ENCODE measurements around the gene DZIP1.
"Not testable (repeated sequence)": the region's sequence is repeated elsewhere in the genome, so short reads cannot be mapped to it uniquely, and the experiment has no call there.

The DZIP1 gene

GRCh38 chr13:95596701-95597100 lies 47.8 kb downstream of the DZIP1 start:
- DNase-seq: no peak

GRCh38 chr13:95593462-95593861 lies 51.0 kb downstream of the DZIP1 start:
- DNase-seq: no peak

- no peak for DNase-seq
These were observed 55.8 kb downstream of the DZIP1 start for GRCh38 chr13:95588721-95589120.

- no peak for DNase-seq
These were observed 56.4 kb downstream of the DZIP1 start for GRCh38 chr13:95588134-95588533.

- no peak for DNase-seq
These were observed 58.6 kb downstream of the DZIP1 start for GRCh38 chr13:95585867-95586266.

GRCh38 chr13:95579303-95579702 lies 65.2 kb downstream of the DZIP1 start:
- DNase-seq: no peak

- no peak for DNase-seq
These were observed 71.3 kb downstream of the DZIP1 start for GRCh38 chr13:95573221-95573620.

GRCh38 chr13:95571941-95572340 lies 72.6 kb downstream of the DZIP1 start:
- DNase-seq: no peak

- DNase-seq: no peak
These were observed 74.5 kb downstream of the DZIP1 start for GRCh38 chr13:95570016-95570415.

GRCh38 chr13:95568131-95568530 lies 76.4 kb downstream of the DZIP1 start:
- DNase-seq: no peak

- not testable (repeated sequence) for DNase-seq
These were observed 78.7 kb downstream of the DZIP1 start for GRCh38 chr13:95565758-95566157.

- no peak for DNase-seq
These were observed 79.7 kb downstream of the DZIP1 start for GRCh38 chr13:95564733-95565291.

GRCh38 chr13:95564091-95564490 lies 80.4 kb downstream of the DZIP1 start:
- DNase-seq: no peak

GRCh38 chr13:95560387-95560786 lies 84.1 kb downstream of the DZIP1 start:
- DNase-seq: no peak

GRCh38 chr13:95559100-95559499 lies 85.4 kb downstream of the DZIP1 start:
- DNase-seq: no peak

GRCh38 chr13:95557013-95557412 lies 87.5 kb downstream of the DZIP1 start:
- DNase-seq: no peak

- no peak for DNase-seq
These were observed 90.7 kb downstream of the DZIP1 start for GRCh38 chr13:95553581-95554385.

GRCh38 chr13:95552539-95553441 lies 91.7 kb downstream of the DZIP1 start, which contains the start of gene CLDN10:
TSS of gene CLDN10 (plus strand) at chr13:95552720. CDS start at chr13:95552754, 34 bp downstream.
- no peak for DNase-seq

- no peak for DNase-seq
These were observed 92.3 kb downstream of the DZIP1 start for GRCh38 chr13:95552208-95552538.

- no peak for DNase-seq
These were observed 96.9 kb downstream of the DZIP1 start for GRCh38 chr13:95547531-95548167.

GRCh38 chr13:95546919-95547318 lies 97.6 kb downstream of the DZIP1 start:
- DNase-seq: no peak

GRCh38 chr13:95544293-95544692 lies 100.2 kb downstream of the DZIP1 start:
- no peak for DNase-seq

- DNase-seq: no peak
These were observed 102.5 kb downstream of the DZIP1 start for GRCh38 chr13:95541911-95542474.
